ENCODE results near the gene PTPRN2. TPM values are rescaled to one million over a fixed set of nuclear protein-coding genes. Genes with fewer than 3 reads are reported as not detected.

The PTPRN2 gene
- total and polyA plus RNA-seq, 2 of the 8 experiments (the other 6 are each of a cell fraction or from before 2014, with no cell fraction given): 2.6 to 4.5 TPM

DNA sequence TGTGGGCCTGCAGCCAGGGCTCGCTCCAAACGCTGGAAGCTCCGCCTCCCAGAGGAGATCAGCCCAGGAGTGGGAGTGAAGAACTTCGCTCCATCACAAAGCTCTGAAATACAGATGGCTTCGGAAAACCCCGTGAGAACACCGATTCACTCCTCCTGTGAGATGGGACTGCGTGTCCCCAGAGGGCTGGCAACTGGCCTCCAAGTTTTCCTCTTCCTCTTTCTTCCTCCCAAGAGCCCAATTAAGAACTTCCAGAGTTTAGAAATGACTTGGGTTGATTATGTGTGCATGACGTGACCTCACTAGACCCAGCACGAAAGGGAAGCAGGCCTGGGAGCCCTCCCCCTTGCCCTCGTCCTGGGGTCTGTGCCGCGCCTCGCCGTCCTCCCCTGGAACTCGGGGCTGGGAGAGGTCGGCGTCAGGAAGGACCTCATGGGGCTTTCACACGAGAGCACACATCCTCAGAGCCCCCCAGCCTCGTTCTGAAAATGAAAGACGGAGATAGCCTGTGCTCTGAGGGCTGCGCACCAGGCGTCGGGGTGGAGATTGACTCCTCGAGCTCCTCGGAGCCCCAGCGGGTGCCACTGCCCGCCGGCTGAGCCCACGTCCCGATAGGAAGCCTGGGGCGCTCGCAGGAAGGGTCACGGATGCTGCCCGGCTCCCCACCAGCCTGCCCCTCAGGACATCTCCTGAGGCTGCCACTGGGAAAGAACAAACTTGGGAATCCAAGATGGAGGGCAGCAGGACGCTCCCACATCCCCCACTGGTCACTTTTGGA is 37.8 kb downstream of the PTPRN2 start:
- FAIRE-seq (no peak), DNase-seq (ENCODE audit: low read depth in 1 of 2, low spot score in 2 of 2) (no peak)
- no peaks in the 10 kb centered on the region for H3K23me2 ChIP-seq (ENCODE audit: low read depth, low read length)
- H4K91ac ChIP-seq (replicated peaks; ENCODE audit: insufficient read length, low read length): peak overlapping the region; percentile 52
- no peak overlapping the region for H3K27ac ChIP-seq (ENCODE audit: low read depth, low read length)
- no peak overlapping the region for H3K23ac ChIP-seq (ENCODE audit: insufficient read length)
- H3K79me2 ChIP-seq (ENCODE audit: control insufficient read depth in 1 of 2, insufficient read depth in 2 of 2, low read length in 2 of 2): no peaks in the 10 kb centered on the region
- H4K8ac ChIP-seq (ENCODE audit: extremely low read depth, insufficient read depth, low read length): 0 out of 2 replicates have a peak overlapping the region, but pooled peaks have one; percentile 17
- no peak overlapping the region for H3K4ac ChIP-seq (replicated peaks; ENCODE audit: insufficient read length, low read depth, low read length)
- no peak overlapping the region for H2BK120ac ChIP-seq (replicated peaks; ENCODE audit: low read depth, low read length)
- H2BK12ac ChIP-seq (ENCODE audit: low read depth, low read length): no peak overlapping the region
- H3K56ac ChIP-seq (replicated peaks; ENCODE audit: insufficient read length, low read depth, low read length): no peak overlapping the region
- no peak overlapping the region for H3K4me3 ChIP-seq (ENCODE audit: extremely low read depth in 1 of 4, insufficient read depth in 2 of 4, low read depth in 3 of 4, low read length in 4 of 4)
- H3K9ac ChIP-seq (replicated peaks in 1 of 4; ENCODE audit: extremely low read depth in 1 of 4, low read depth in 3 of 4, low read length in 3 of 4): no peak overlapping the region
- no peak overlapping the region for H3K4me2 ChIP-seq (ENCODE audit: insufficient read depth in 1 of 2, low read depth in 2 of 2, low read length in 2 of 2)
- H2BK15ac ChIP-seq (ENCODE audit: low read length): 0 out of 2 replicates have a peak overlapping the region, but pooled peaks have one; percentile 29
- H3K14ac ChIP-seq (ENCODE audit: insufficient read length): no peak overlapping the region
- H3K36me3 ChIP-seq (ENCODE audit: control insufficient read depth in 2 of 4, insufficient read depth in 4 of 4, low read length in 3 of 4): no peaks in the 10 kb centered on the region
- H3K27me3 ChIP-seq (replicated peaks in 1 of 4; ENCODE audit: control insufficient read depth in 3 of 4, extremely low read depth in 1 of 4, insufficient read depth in 3 of 4, low read length in 3 of 4): no peaks in the 10 kb centered on the region
- ChIA-PET CTCF (ENCODE audit: partially characterized antibody) (interaction anchor here (1.0 to 1.3 kb wide), 6 partner anchors 10 to 98 kb away, joined by 3 to 5 read pairs (median 4); no protein-coding TSS in a partner anchor), POLR2A (ENCODE audit: partially characterized antibody) (no interaction called here)
- peak in 1 of 2 experiments; percentile 3; a peak in 1 of 4 replicates for TF ChIP-seq RAD21 (IDR thresholded peaks at IDR 0.05 in 1 of 2, conservative IDR thresholded peaks at IDR 0.05 in 1 of 2; ENCODE audit: low read depth in 2 of 2, low read length in 2 of 2)
- TF ChIP-seq, protein P1, sequence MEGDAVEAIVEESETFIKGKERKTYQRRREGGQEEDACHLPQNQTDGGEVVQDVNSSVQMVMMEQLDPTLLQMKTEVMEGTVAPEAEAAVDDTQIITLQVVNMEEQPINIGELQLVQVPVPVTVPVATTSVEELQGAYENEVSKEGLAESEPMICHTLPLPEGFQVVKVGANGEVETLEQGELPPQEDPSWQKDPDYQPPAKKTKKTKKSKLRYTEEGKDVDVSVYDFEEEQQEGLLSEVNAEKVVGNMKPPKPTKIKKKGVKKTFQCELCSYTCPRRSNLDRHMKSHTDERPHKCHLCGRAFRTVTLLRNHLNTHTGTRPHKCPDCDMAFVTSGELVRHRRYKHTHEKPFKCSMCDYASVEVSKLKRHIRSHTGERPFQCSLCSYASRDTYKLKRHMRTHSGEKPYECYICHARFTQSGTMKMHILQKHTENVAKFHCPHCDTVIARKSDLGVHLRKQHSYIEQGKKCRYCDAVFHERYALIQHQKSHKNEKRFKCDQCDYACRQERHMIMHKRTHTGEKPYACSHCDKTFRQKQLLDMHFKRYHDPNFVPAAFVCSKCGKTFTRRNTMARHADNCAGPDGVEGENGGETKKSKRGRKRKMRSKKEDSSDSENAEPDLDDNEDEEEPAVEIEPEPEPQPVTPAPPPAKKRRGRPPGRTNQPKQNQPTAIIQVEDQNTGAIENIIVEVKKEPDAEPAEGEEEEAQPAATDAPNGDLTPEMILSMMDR (IDR thresholded peaks at IDR 0.05; ENCODE audit: control extremely low read depth in 1 of 3, insufficient read depth in 1 of 3, low read depth in 1 of 3, low read length in 3 of 3): no peak
- TF ChIP-seq, protein P2, sequence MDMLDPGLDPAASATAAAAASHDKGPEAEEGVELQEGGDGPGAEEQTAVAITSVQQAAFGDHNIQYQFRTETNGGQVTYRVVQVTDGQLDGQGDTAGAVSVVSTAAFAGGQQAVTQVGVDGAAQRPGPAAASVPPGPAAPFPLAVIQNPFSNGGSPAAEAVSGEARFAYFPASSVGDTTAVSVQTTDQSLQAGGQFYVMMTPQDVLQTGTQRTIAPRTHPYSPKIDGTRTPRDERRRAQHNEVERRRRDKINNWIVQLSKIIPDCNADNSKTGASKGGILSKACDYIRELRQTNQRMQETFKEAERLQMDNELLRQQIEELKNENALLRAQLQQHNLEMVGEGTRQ (IDR thresholded peaks at IDR 0.05; ENCODE audit: low read length): no peak
- TF ChIP-seq SP1 (IDR thresholded peaks at IDR 0.05; ENCODE audit: low read depth, low read length): 0 out of 2 replicates have a peak, but pooled peaks have one; percentile 30
- no peaks in the 10 kb centered on the region for H3K79me1 ChIP-seq (ENCODE audit: low read depth, low read length)
- H2BK5ac ChIP-seq (ENCODE audit: low read depth, low read length): no peak overlapping the region
- WGBS, 2 experiments (ENCODE audit: extremely low coverage in 1 of 2, insufficient coverage in 1 of 2, insufficient read length in 1 of 2, insufficient replicate concordance in 2 of 2, low coverage in 1 of 2, low lambda C conversion rate in 2 of 2, missing lambda C conversion rate in 1 of 2): 87% methylated on average over 31 of the region's 36 CpGs; no CpG with 5 or more reads in 1 of the 2 experiments
- H3K4me1 ChIP-seq (replicated peaks in 1 of 4; ENCODE audit: control insufficient read depth in 3 of 4, insufficient read depth in 4 of 4, low read length in 3 of 4): peaks cover 0 to 19% (median 14%) of the 10 kb centered on the region in 4 experiments; a peak in 6 of 7 replicates
- H4K20me1 ChIP-seq (replicated peaks in 1 of 2; ENCODE audit: control insufficient read depth in 1 of 2, insufficient read depth in 2 of 2, low read length in 2 of 2): no peaks in the 10 kb centered on the region
- H2AFZ ChIP-seq (ENCODE audit: low read length): peak overlapping the region; percentile 5; the same call in 1 of the 2 replicates
- no peaks in the 10 kb centered on the region for H3K9me3 ChIP-seq (ENCODE audit: insufficient read depth in 2 of 2, low read depth in 1 of 2, low read length in 1 of 2)
- H4K5ac ChIP-seq (ENCODE audit: insufficient read length, low read depth, low read length): no peak overlapping the region
- H3K18ac ChIP-seq (ENCODE audit: extremely low read depth, low read length): peak overlapping the region; percentile 32; the same call in 1 of the 2 replicates
- H2AK5ac ChIP-seq (ENCODE audit: low read depth, low read length): no peak overlapping the region
- no peak overlapping the region for H2BK20ac ChIP-seq (ENCODE audit: low read length)

Measured in H1 (cell line).